G401.6 (cell line): ENCODE measurements around the gene LAMB4.

Experiments
- FAIRE-seq: peaks from 2 replicates; lab custom pipeline; 2012; peaks lifted over from hg19 to GRCh38; lab: Jason Lieb, UNC

The LAMB4 gene

DNA sequence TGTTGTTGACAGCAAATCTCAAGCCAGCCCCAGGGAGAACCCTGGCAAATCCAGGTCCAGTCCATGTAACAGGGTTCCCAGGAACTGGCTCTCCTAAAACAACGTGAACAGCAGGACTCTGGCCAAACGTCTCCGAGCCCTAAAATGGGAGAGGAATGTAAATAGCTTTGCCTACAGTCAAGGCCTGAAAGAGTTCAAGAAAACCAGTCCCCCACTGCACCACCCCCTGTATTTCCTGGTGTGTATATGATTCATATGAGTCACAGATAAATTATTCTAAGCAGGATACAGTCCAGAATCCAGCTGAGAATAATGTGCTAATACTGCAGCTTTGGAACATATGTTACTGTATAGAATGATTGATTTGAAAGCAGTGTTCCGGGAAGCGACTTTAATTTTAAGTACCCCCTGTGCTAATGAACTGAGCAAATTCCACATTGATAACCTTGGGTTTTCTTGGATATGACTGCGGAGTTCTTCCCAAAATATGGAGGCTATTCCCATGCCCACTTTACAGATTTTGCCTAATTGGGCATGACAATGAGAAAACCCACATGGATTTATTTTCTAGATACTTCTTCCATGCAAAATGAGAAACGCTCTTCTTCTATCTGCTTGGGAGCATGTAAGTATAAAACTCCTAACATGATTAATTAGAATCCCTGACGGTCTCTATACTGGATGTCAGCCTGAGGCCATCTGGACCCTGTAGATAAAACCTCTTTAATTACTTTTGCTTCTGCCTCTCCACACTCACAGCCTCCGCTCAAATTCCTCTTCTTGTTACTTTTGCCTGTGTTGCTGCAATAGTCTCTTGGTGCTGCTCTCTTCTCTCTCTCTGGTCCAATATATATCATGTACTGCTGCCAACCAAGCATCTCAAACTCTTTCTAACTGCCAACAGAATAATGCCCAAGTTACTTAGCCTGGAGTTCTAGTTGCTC, 50.2 kb downstream of the LAMB4 start:
- FAIRE-seq = no peak

DNA sequence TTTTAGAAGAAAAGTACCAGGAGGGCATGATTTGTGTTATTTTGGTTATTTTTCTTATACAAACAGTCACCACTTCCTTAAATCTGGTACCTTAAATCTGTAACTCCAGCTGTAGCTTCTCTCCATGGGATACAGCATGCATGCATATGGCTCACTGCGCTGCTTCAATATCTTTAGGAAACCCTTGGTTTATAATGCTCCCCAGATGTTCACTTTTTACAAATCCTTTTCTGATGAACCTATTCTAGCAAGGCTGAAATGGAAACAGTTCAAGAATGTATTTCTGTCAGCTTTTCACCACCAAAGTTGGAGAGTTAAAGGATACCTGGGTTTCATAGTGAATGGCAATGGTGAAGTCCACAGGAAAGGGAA, 50.9 kb downstream of the LAMB4 start:
- FAIRE-seq = no peak

DNA sequence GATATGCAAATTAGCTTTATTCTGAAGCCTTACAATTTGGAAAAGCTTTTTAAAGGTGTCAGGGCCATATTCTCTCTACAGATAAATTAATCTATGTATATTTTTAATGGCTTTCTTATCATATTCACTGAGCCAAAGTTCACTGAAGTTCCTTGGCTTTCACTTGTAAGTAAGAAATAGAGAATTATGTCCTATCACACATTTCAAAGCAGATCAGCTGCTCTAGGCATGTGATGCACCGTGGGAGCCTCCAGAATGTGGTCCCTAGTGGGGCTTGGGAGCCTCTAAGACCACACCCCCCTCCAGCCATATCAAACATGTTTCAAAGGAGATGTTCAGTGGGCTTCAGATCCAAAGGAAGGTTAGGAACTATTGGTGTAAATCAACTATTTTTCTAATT, 51.5 kb downstream of the LAMB4 start:
- no peak for FAIRE-seq

DNA sequence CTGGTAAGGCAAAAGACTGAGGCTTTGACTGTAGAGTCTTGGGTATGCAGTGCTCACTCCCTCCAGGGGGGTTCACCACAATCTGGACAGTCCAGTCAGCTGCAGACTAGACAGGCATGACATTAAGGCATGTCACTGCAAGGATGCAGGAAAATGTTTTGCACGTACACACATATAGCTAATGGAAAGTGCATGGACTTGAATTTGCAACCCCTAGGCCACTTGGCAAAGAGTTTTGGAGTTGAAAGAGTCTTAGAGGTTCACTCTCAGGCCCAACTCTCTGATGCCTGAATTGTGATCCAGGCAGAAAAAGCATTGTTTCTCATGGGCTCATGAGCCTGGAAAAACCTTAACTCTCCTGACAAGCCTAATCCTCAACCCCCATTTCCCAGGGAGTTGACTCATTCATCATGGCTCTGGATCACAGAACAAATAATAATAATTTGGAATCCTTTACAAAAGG, 51.9 kb downstream of the LAMB4 start:
- FAIRE-seq = no peak

DNA sequence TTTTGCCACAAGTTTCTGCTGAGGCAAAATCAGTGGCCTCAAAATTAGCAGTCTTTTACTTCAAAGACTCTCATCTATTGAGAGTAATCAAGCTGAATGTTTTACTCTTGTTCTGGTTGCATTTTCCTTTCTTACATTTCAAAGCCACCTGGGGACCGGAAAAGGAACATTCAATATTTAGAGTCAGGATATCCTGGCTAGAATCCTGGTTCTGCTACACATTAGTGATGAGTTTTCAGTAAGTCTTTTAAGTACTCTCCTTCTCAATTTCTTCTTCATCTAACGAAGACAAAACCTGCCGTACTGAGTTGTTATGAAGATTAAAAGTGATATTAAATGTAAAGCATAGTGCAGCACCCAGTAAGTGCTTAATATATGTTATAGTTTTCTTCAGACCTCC, 52.5 kb downstream of the LAMB4 start:
- FAIRE-seq = no peak

DNA sequence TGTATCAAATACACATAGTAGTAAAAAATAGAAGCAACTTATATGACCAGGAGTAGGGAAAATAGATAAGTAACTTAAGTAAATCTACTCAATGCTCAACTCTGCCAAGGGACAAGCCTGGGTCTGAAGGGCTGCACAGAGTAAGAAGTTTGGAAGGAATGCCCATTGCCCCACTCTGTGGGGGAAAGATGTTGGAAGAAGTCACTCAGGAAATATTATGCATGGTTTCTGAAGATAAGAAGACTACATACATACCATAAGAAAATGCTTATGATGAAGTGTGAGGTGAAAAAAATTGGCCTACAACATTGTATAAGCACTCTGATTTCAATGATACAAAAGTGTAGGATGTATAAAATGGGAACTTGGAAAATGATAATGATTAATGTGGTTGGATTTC, 54.0 kb downstream of the LAMB4 start:
- FAIRE-seq = no peak

DNA sequence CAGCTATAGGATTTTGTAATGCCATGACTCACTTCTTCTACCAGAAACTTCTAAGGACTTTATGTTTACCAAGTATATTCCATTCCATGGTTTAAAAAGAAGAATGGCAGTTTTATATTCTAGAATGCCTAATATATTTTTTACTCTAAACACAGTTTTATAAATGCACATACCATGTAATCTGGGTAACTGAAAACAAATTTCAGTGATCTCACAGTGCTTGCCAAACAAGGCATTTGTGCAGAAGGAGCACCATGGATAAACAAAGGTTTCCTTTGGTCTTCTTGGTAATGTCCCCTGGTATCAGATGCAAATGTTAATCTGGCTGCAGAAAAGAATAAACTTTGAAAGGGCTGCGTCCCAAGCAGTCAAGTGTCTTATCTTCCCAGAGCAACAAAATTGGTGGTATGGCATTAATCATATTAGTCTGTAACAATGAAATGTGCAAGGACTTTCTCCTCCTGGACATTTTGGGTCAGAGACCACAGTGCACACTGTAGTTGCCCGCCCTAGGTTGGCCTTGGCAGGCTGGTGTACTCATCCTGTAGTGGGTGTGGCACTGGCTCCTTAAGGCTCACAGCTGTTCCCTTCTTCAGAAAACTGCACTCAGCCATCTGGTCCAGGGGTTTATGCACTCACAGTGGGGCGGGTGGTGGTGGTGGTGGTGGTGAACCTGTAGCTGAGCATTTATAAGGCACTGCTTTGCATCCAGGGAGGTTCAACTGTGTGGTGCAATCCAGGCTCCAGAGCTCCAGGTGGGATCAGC, 56.7 kb downstream of the LAMB4 start:
- no peak for FAIRE-seq

DNA sequence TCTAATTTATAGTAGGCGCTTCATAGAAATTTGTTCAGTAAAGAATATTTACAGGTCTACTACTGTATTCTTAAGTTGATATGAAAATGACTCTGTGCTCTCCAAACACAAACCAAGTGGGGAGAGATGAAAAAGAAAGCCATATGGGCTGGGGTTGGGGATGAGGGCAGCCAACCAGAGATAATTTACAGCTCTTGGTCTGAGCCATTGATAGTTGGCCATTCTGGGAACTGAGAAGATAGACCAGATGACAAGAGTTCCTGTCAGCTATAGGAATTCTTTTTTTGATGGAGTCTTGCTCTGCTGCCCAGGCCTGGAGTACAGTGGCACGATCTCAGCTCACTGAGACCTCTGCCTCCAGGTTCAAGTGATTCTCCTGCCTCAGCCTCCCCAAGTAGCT, 57.4 kb downstream of the LAMB4 start:
- no peak for FAIRE-seq

DNA sequence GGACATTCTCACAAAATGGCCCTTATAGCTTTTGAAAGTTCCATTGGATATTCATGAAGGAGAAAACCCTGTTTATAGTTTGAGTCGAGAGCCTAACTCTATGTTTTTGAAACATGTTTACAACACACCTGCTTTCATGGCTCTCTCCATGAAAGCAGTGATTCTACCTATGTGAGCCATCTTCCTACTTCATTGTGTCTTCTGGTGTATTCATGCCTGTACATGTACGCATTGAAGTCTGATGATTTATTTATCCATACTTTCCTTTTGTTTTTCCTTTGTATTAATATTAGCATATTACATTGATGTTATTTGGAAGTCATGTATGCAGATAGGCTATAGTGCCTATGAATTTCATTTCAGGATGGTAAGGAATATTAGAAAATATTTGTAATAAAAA, 58.0 kb downstream of the LAMB4 start:
- FAIRE-seq = no peak

DNA sequence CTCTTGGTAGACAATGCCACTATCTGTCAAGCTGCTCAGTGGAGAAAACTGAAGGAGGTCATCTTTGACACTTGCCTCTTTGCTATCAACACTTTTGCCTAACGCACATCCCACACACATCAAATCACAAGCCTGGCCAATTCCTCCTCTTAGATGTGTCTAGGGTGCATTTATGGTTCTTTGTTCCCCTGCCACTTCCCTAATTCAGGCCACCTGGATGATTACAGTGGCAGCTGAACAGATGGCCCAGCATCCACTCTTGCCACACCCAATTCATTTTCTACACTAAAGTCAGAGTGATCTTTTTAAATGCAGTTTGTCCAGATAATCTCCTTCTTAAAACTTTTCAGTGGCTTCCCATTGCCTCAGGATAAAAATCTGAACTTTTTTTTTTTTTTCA, 58.6 kb downstream of the LAMB4 start:
- no peak for FAIRE-seq

DNA sequence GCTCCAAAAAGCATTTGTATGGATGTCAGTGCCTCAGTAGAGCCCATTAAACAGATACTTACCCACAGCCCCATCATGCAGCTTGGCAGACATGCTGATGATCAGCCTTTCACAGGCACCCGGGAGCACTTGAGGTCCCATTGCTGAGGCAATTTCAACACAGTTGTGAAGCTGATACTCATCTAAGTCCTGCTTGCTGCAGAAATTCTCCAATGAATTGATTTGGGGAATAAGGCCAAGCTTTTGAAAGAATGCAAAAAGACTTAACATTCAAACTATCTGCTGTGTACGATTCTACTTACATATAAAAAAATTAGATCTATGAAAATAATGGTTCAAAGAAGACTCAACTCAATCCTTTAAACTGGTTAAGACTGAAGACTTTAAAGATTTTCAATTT, 60.5 kb downstream of the LAMB4 start:
- FAIRE-seq = no peak

DNA sequence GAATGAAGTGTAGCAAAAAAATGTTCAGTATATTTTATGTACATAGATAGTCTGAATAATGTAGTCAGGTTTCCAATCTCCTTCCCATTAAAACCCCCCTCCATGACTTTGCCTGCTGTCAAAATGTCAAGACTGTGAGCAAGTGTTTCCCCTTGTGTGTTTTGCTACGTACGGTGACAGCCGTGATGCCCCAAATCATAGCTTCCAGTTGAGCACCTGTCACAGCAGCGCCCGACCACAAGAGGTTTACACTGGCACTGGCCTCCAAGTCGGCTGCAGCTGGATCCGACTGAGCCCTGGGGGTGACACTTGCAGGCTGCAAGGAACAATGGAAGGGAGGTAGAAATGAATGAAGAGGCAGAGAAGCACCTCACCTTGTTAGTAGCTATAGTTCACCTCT, 62.3 kb downstream of the LAMB4 start:
- FAIRE-seq = no peak

DNA sequence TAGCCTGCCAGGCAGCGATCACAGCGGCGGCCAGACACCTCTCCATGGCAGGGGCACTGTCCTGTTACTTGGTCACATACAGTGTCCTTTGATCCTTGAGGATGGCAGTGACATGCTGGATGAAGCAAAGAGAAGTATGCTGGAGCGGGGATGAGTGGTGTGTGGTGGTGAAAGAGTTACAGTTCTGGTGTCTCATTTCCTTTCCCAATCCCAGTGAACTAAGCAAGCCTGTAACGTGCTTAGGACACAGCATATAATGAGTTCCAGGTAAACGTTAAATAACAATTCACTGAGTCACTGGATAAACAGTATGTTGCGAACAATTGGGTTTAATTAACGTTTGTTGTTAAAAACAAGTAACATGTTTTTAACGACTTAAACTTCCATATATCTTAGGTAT, 63.7 kb downstream of the LAMB4 start:
- no peak for FAIRE-seq

DNA sequence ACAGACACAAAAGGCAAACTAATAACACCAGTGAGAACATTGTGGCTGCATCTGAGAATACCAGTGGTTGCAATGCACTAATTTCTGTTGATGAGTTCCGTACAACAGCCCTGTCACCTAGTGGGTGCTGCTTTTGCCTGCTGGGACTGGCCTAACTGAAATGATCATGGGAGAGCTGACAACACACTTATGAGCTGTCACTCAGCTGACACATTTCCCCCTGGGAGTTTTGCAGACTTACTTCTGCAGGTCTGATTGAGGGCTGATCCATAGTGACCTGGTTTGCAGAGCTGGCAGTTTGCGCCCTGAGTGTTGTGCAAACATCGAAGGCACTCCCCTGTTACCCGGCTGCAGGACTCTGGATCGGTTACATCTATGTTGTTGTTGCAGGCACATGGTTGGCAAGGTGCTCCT, 66.6 kb downstream of the LAMB4 start:
- FAIRE-seq = no peak

DNA sequence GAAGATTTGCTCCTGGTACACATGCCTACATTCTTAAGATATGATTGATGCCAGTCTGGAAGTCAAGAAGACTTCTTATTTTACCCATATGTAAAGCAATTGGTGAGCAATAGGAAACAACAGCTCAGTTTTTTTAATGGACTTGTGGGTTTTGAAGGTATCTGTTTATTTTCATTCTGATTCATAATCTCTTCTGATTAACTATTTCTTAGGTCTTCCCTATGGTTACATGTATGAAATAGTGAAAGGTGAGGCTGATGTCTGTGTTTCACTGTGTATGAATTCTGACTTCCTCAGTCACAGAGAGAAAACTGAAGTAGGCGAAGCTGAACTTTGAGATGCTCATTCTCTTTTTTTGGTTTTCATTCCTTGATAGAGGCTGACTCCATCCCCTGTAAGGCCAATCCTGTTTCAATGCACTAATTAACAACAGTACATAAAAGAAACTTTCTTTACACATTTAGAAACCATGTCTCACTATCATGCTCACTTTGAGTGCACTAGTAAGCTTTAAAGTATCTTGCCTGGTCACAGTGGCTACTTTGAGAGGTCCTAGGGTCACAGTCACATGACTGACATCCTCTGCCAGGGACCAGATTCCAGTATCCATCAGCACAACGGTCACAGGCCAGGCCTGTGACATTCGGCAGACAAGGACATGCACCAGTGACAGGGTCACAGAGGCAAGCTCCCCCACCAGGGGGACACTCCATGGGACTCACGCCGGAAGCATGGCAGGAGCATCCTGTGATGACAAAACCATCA, 67.7 kb downstream of the LAMB4 start:
- FAIRE-seq = no peak

DNA sequence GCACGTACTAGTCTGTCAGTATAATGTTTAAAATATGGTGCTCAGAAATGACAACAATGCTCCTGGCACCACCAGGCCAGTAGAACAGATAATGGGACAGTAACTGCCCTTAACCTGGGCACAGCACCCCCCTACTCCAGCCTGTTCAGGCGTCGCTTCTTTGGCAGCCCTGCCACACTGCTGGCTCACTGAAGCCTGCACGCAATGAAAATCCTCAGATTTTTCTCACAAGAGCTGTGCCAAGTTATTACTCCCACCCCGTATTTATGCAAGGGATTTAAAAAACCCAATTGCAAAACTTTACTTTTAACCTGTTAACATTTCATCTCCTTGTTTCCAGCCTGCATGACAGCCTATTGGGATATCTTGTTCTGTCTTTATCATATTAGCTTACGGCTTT, 70.6 kb downstream of the LAMB4 start:
- no peak for FAIRE-seq

DNA sequence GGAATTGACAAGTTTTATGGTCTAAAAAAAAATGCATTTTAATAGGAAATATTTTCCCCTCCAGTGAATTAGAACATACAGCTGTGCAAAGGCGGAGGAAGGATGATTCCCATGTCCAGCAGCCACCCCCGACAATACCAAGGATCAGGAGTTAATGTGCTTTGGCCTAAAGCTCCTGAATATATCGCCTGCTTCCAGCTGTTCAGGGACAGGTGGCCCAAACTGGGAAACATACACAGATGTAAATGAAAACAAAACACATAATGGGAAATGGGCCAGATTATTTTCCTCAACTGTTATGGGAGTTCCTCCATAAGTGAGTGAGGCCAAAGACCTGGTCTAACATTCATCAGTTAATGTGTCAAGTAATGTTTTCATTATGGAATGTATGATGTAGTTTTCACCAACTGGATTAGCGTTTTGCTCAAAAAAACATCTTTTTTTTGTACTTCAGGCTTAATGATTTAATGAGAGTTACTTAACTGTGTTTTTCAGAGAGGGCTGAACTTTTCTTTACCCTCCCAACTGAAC, 72.1 kb downstream of the LAMB4 start:
- no peak for FAIRE-seq

DNA sequence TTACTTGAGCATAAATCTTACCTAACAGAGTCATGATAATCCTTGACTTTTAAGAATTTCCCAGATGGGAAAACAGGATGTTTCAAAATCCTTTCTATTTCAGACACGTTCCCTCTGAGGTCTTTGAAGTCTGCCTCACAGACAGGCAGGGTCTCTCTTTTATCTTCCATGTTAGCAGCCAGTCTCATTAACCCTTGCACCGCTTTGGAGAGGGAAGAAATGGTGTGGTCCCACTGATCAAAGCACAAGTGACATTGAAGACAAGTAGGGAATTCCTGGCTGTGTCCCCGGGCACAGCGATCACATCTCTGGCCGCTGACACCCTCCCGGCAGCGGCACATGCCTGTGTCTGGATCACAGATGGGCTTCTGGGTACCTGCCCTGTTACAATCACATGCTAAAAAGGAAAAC, 74.5 kb downstream of the LAMB4 start:
- no peak for FAIRE-seq

DNA sequence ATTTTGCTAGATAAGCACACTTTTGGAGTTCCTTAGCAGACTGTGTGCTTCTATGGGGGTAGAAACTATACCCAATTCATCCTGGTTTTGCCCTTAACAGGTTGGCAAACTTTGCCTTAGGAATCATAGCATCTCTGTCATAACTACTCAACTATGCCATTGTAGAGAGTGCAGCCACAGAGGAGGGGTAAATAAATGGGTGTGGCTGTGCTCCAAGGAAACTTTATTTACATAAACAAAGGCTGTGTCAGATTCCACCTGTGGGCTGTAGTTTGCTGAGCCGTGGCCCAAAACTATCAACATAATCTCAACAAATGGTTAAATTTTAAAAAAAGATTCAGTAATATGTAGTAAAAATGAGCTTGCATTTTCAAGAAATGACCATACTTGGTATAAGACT, 75.6 kb downstream of the LAMB4 start:
- FAIRE-seq = no peak

DNA sequence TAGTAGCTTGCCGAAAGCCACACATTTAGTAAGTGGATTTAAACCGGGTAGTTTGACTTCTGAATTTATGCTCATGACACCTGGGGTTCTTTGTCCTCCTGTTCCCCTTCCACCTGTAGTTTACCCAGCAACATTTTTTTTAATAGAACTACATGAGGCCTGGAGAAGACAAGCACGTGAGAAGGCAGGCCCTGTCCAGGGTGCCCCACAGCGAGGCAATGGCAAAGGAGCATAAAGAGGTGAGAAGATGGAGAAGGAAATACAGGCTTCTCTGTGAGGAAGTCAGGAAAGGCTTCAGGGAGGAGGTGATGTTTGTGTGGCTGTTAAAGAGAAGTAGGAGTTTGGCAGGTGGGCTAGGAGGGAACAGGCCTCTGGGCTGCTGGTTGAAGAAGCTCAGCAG, 76.9 kb downstream of the LAMB4 start:
- FAIRE-seq = no peak

DNA sequence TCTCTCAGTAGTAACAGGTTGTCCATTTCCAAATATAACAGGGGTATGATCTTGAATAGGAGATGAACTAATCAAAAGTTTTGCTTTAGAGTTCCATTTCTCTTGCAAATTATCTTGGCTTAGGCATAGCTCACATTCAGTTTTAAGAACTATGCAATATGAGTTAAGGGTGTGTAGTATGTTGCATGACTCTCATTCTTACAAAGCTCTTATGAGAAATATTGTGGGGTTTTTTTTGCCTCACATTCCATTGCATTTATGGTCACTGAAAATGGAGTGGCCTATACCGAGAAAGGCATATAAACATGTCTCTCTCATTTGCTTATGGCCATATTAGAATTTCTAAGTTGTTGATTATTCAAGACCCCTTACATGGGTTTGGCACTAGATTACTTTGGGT, 78.7 kb downstream of the LAMB4 start:
- FAIRE-seq = no peak

DNA sequence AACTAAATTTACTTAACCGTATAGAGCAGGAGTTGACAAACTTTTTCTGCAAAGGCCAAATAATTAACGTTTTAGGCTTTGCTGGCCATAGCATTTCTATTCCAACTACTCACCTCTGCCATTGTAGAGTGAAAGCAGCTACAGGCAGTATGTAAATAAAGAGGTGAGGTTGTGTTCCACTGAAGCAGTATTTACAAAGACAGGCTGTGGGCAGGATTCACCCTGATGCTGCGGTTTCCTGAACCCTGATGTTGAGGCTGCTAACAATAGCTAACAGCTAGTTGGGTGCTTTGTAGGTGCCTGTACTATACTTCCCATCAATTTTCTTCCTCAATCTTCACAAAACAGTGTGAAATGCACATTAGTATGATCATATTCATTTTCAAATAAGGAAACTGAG, 80.2 kb downstream of the LAMB4 start:
- FAIRE-seq = no peak

DNA sequence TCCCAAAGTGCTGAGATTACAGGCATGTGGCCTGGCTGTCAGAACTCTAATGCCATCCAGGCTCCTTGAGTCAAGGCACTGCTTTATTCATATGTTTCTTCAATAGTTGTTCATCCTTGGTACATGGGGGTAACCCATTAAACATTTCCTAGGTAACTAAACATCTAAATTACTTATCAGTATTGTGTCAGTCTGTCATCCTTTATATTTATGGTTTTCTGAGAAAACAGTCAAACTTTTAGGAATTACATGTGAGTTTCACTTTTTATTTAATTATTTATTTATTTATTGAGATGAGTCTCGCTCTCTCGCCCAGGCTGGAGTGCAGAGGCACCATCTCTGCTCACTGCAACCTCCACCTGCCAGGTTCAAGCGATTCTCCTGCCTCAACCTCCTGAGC, 81.7 kb downstream of the LAMB4 start:
- FAIRE-seq = no peak
